Transverse colon (tissue), 4 donors: ENCODE data around the gene PHF21A. TPM values are rescaled to one million over a fixed set of nuclear protein-coding genes. Genes with fewer than 3 reads are reported as not detected.

Experiments used
- DNase-seq: peaks from one replicate; pipeline ENCODE4 v3.0.0-alpha.2; 2019
- H3K27ac ChIP-seq, 4 donors: fragments of 200-600 bp; sonication (generic); 2 replicates each; pipeline ENCODE4 v1.5.1; 2016 to 2018; ENCODE audit warnings: inconsistent platforms in 4 of 4
- H3K27me3 ChIP-seq: fragments of 200-600 bp; sonication (generic); 2 replicates; pipeline ENCODE4 v1.5.1; 2017; ENCODE audit warnings: inconsistent platforms
- H3K36me3 ChIP-seq, 4 donors: fragments of 200-600 bp; sonication (generic); 2 replicates each; pipeline ENCODE4 v1.5.1; 2017 to 2019; ENCODE audit warnings: inconsistent platforms in 4 of 4
- H3K4me1 ChIP-seq, 4 donors: fragments of 200-600 bp; sonication (generic); 2 replicates each; pipeline ENCODE4 v1.5.1; 2017 to 2020; ENCODE audit warnings: inconsistent platforms in 4 of 4
- H3K4me3 ChIP-seq, 4 donors: fragments of 200-600 bp; sonication (generic); 1 replicate in 1 of 4; 2 replicates in 3 of 4; pipeline versions ENCODE4 v1.5.1 to v1.6.1; 2017 to 2019; ENCODE audit warnings: inconsistent platforms in 4 of 4
- H3K9me3 ChIP-seq, 2 donors: fragments of 200-600 bp; sonication (generic); 2 replicates each; pipeline ENCODE4 v1.5.1; 2017 to 2019; ENCODE audit warnings: inconsistent platforms in 2 of 2
- CTCF ChIP-seq, 5 experiments: fragments of 200-600 bp in 3 of 5; fragments of 450-650 bp in 2 of 5; sonication (generic) in 3 of 5; IDR thresholded peaks; 1 replicate in 2 of 5; 2 replicates in 3 of 5; pipeline ENCODE4 v1.5.1; 2016 to 2017; ENCODE audit warnings: antibody characterized with exemption in 5 of 5, inconsistent platforms in 3 of 5, mild to moderate bottlenecking in 2 of 5, moderate library complexity in 1 of 5
- EP300 ChIP-seq: sonication (generic); formaldehyde crosslinking; IDR thresholded peaks from one replicate; pipeline ENCODE4 v1.6.1; 2017; ENCODE audit warnings: antibody characterized with exemption, low read depth
- POLR2A ChIP-seq: fragments of 450-650 bp; IDR thresholded peaks from one replicate; pipeline ENCODE4 v1.6.1; 2016; ENCODE audit warnings: antibody characterized with exemption, mild to moderate bottlenecking, moderate library complexity
- POLR2AphosphoS5 ChIP-seq, 3 donors: sonication (generic); formaldehyde crosslinking; IDR thresholded peaks; one replicate each; pipeline ENCODE4 v1.6.1; 2016; ENCODE audit warnings: antibody characterized with exemption in 3 of 3
- WGBS, 2 donors: methylation state at CpG; one replicate each; pipeline ENCODE4 v1.1.5; 2018; ENCODE audit warnings: low coverage in 1 of 2; 5-methylcytosine and 5-hydroxymethylcytosine counted together
- in situ Hi-C, 4 donors: fragments of 200-750 bp; cut with MboI; loops; one replicate each; pipeline versions ENCODE4 v1.15.0 to v1.15.1; 2017; ENCODE audit warnings: low sequenced_read_pairs in 3 of 4, low pct_ligation_motif_present in 1 of 4, low pct_unique_long_range_greater_than_20kb in 1 of 4
- intact Hi-C: fragments of 100-400 bp; cut with DNase I; formaldehyde crosslinking; loops from one replicate; pipeline ENCODE4 v1.15.1; 2023; ENCODE audit warnings: low total_unique reads
- total RNA-seq, 4 donors: library from RNA; depleted of rRNA; stranded (reverse); fragments of >200 nt; gene quantifications; one replicate each; pipeline ENCODE4 v1.1.0, GENCODE V29; 2016

PHF21A gene
- total RNA-seq, 4 donors from 2014 or later: 18.6 to 57.2 (median 40.2) TPM

GRCh38 chr11:46134540-46134939, 13.3 kb upstream of the PHF21A start:
- 89% methylated on average over 3 of the region's 3 CpGs; no CpG with 5 or more reads in 1 of the 2 donors for WGBS, 2 donors
- DNase-seq: no peak
- TF ChIP-seq EP300 (no peak), CTCF (IDR thresholded peaks at IDR 0.05) (no peak), POLR2A (no peak), POLR2AphosphoS5 (IDR thresholded peaks at IDR 0.05) (no peak)
- H3K4me1 ChIP-seq: no peaks in the 10 kb centered on the region
- no peaks in the 10 kb centered on the region for H3K36me3 ChIP-seq
- no peak overlapping the region for H3K27ac ChIP-seq
- in situ Hi-C loops (loop anchor here in 1 of 4 donors (25.0 kb wide), 1 partner anchor 178 kb away; no protein-coding TSS in a partner anchor), intact Hi-C loops (no loop called here)
- no peaks in the 10 kb centered on the region for H3K27me3 ChIP-seq
- H3K9me3 ChIP-seq: no peaks in the 10 kb centered on the region
- no peak overlapping the region for H3K4me3 ChIP-seq

- intact Hi-C loops (no loop called here), in situ Hi-C loops (loop anchor here in 1 of 4 donors (25.0 kb wide), 1 partner anchor 178 kb away; no protein-coding TSS in a partner anchor)
- no peak overlapping the region for H3K4me3 ChIP-seq
- no peak for TF ChIP-seq CTCF (IDR thresholded peaks at IDR 0.05)
- 75 to 81% methylated on average over 4 of the region's 4 CpGs for WGBS, 2 donors
- no peaks in the 10 kb centered on the region for H3K27me3 ChIP-seq
- no peak for DNase-seq
- H3K36me3 ChIP-seq: no peaks in the 10 kb centered on the region
- no peak overlapping the region for H3K27ac ChIP-seq
- H3K4me1 ChIP-seq: no peaks in the 10 kb centered on the region
- no peaks in the 10 kb centered on the region for H3K9me3 ChIP-seq
Measured at GRCh38 chr11:46134061-46134460, 12.8 kb upstream of the PHF21A start.

- Histone ChIP-seq H3K9me3 (no peaks in the 10 kb centered on the region), H3K27me3 (no peaks in the 10 kb centered on the region), H3K27ac (no peak overlapping the region), H3K4me1 (no peaks in the 10 kb centered on the region), H3K36me3 (no peaks in the 10 kb centered on the region), H3K4me3 (no peak overlapping the region)
- in situ Hi-C loops: loop anchor here in 1 of 4 donors (25.0 kb wide), 1 partner anchor 179 kb away; no protein-coding TSS in a partner anchor
- TF ChIP-seq POLR2A: no peak
- TF ChIP-seq CTCF (IDR thresholded peaks at IDR 0.05): no peak
- no peak for TF ChIP-seq POLR2AphosphoS5 (IDR thresholded peaks at IDR 0.05)
- TF ChIP-seq EP300: no peak
- intact Hi-C loops: no loop called here
- DNase-seq: no peak
- WGBS, 2 donors: 44 to 54% methylated on average over 3 of the region's 3 CpGs
Measured at GRCh38 chr11:46133119-46133518, 11.9 kb upstream of the PHF21A start.

- no peak overlapping the region for H3K27ac ChIP-seq
- no peak overlapping the region for H3K4me3 ChIP-seq
- no peaks in the 10 kb centered on the region for H3K9me3 ChIP-seq
- H3K36me3 ChIP-seq: no peaks in the 10 kb centered on the region
- no peaks in the 10 kb centered on the region for H3K27me3 ChIP-seq
- no peak for DNase-seq
- 68 to 70% methylated on average over 3 of the region's 3 CpGs for WGBS, 2 donors
- TF ChIP-seq EP300 (no peak), CTCF (IDR thresholded peaks at IDR 0.05) (no peak), POLR2A (no peak), POLR2AphosphoS5 (IDR thresholded peaks at IDR 0.05) (no peak)
- H3K4me1 ChIP-seq: no peaks in the 10 kb centered on the region
- intact Hi-C loops (no loop called here), in situ Hi-C loops (loop anchor here in 1 of 4 donors (25.0 kb wide), 1 partner anchor 182 kb away; no protein-coding TSS in a partner anchor)
Measured at GRCh38 chr11:46130286-46130940, 9.2 kb upstream of the PHF21A start.
